NCI-H1694 treated with DMSO at 0.1 percent for 48 hours (cell line): ENCODE data around the gene C16orf54.
A peak's percentile ranks its signal among the peaks of the same experiment; 100 is the strongest.
"Not testable (repeated sequence)": the region's sequence is repeated elsewhere in the genome, so short reads cannot be mapped to it uniquely, and the experiment has no call there.

ENCODE experiments used
- DNase-seq: peaks from one replicate; lab custom pipeline; 2025; lab: John Stamatoyannopoulos, UW

Gene C16orf54

GRCh38 chr16:29739927-29740629 is 5.7 kb downstream of the C16orf54 start:
- DNase-seq: not testable (repeated sequence)

- no peak for DNase-seq
These were observed 7.3 kb downstream of the C16orf54 start for GRCh38 chr16:29738514-29738913.

DNA sequence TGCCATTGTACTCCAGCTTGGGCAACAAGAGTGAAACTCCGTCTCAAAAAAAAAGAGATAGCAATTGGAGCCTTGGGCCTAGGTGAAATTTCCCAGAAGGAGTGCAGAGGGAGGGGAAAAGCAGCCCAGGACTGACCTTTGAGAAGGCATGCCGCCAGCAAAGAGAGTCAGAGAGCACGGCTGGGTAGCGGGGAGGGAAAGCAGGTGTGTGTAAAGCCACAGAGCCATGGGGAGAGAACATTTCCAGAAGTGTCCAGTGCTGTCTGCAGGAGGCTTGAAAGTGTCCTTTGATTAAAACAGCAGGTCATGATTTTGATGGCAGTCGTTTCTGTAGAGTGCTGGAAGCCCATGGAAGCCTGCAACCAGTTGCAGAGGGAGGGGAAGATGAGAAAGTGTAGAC is 8.1 kb downstream of the C16orf54 start:
- DNase-seq: no peak

DNA sequence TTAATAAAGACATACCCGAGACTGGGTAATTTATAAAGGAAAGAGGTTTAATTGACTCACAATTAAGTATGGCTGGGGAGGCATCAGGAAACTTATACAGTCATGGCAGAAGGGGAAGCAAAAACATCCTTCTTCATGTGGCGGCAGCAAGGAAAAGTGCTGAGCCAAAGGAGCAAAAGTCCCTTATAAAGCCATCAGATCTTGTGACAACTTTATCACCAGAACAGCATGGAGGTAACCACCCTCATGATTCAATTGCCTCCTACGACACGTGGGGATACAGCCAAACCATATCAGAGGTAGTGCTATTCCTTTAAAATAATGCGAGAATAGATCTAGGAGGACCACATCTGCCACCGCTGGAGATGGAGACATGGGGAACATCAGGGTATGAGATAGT is 9.0 kb downstream of the C16orf54 start:
- no peak for DNase-seq

- no peak for DNase-seq
These were observed 9.7 kb downstream of the C16orf54 start for GRCh38 chr16:29736112-29736511.

- DNase-seq: no peak
These were observed 11.0 kb downstream of the C16orf54 start for GRCh38 chr16:29734786-29735185.

DNA sequence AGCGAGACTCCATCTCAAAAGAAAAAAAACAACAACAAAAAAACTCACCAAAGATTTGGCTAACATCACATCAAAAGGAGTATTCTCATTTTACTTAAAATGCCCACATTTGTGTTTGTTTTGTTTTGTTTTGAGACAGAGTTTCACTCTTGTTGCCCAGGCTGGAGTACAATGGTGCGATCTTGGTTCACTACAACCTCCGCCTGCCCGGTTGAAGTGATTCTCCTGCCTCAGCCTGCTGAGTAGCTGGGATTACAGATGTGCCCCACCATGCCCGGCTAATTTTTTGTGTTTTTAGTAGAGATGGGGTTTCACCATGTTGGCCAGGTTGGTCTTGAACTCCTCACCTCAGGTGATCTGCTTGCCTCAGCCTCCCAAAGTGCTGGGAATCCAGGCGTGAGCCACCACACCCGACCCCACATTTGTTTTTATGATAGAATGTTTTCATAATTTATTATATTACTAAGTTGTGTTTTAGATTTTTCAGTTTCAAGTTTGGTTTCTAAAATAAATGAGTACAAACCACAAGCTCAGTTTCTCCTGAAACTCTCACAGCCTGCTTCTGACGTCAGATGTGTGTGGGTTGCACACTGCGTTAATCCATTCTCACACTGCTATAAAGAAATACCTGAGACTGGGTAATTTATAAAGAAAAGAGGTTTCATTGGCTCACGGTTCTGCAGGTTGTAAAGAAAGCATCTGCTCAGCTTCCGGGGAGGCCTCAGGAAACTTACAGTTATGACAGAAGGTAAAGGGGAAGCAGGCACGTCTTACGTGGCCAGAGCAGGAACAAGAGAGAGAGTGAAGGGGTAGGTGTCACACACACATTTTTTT is 13.8 kb downstream of the C16orf54 start:
- not testable (repeated sequence) for DNase-seq

GRCh38 chr16:29730649-29731048 is 15.1 kb downstream of the C16orf54 start:
- DNase-seq: no peak

DNA sequence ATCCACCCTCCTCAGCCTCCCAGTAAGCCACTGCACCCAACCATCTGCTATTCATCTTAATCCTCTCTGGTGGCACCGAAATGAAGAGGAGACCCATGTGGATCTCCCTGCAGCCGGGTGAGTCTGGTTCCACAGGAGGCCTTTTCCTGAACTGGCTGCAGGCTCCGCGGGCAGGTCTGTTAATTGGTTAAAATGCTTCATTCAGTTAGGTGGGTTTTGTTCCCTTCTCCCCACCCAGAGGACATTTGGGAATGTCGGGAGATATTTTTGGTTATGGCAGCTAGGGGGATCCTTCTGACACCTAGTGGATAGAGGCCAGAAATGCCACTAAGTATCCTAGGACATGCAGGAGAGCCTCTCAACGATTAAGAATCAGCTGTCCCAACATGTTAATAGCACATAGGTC is 16.7 kb downstream of the C16orf54 start:
- peak; percentile 71 for DNase-seq

DNA sequence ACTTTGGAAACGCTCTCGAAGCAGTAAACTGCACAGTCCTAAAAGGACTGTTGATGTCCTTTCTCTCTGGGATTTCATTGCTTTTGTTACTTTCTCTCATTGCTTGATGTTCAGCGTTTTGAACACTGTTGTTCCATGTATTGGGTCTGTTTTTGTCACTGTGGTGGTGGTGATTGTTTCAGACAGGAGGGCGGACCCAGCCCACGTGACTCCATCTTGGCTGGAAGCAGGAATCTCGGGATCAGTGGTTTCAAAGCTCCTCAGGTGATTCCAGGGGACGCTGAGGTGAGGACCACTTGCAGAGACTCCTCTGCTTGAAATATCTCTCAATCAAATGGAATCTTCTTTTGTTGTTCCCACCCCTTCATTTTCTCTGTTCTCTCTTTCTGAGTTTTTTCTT is 18.3 kb downstream of the C16orf54 start:
- DNase-seq: no peak

- no peak for DNase-seq
These were observed 18.9 kb downstream of the C16orf54 start for GRCh38 chr16:29726845-29727377.

GRCh38 chr16:29721167-29721879 is 24.5 kb downstream of the C16orf54 start:
- DNase-seq: peak; percentile 30

DNA sequence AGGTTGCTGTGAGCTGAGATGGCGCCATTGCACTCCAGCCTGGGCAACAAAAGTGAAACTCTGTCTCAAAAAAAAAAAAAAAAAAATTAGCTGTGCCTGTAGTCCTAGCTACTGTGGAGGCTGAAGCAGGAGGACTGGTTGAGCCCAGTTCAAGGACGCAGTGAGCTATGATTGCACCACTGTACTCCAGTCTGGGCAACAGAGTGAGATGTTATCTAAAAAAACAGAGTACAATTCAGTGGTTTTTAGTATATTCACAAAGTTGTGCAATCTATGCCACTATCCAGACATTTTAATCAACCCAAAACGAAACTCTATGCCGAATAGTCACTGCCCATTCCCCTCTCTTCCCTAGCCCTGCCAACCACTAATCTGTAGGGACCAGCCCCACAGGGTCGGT is 25.1 kb downstream of the C16orf54 start:
- no peak for DNase-seq

- no peak for DNase-seq
These were observed 26.7 kb downstream of the C16orf54 start for GRCh38 chr16:29719063-29719462.

DNA sequence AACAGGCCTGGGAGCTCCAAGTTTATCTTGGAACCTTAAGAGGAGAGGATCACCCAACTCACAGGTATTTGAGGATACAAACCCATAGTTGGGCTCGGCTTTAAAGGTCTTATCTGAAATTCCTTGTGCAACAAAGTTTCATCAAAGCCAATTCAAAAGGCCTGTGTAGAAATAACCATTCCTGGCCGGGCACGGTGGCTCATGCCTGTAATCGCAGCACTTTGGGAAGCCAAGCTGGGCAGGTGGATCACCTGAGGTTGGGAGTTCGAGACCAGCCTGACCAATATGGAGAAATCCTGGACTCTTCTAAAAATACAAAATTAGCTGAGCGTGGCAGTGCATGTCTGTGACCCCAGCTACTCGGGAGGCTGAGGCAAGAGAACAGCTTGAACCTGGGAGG is 28.7 kb downstream of the C16orf54 start:
- DNase-seq: no peak

GRCh38 chr16:29714972-29715371 is 30.8 kb downstream of the C16orf54 start:
- no peak for DNase-seq

- DNase-seq: no peak
These were observed 31.4 kb downstream of the C16orf54 start for GRCh38 chr16:29714396-29714795.

- DNase-seq: no peak
These were observed 33.0 kb downstream of the C16orf54 start for GRCh38 chr16:29712809-29713208.

DNA sequence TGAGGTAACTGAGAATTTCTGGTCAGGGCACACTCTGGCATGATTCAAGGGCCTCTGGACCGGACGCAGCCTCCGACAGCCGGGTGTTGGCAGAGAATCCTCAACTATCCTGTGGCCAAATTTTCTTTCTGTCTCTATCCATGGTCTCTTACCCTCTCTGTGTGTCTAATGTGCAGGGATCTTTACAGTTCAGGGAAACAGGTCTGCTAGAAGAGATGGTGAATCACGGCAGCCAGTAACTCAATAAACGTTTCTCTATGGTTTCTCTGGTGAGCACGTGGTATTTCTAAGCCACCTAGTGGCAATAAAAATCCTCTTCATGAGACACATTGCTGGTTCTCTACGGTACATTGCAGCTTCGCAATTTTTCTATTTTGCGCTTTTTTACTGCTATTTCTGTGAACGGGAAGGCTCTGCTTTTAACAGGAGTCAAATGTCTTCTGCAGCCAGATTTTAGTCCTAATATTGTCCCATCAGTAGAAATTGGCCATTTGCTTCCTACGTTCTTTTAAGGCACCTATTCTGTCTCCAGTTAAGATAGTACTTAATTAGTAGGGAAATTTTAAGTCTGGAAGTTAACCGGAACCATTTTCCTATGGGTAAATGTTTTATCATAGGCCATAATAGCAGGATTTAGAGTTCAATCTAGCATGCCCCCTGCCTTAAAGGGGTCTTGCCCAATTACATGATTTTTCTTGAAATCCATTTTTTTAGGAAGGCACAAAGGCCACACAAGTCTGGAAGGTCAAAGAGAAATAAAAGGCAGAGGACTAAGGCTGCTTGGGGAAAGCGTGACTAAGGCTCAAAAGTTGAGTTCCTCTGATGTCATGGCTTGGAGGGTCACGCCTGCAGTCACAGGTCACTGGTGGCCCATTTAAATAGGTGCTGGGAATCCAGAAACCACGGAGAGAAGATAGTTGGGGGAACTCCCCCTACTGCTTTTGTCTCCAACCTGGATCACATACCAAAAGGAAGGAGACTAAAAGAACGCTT is 35.3 kb downstream of the C16orf54 start:
- DNase-seq: peak; percentile 5

GRCh38 chr16:29709657-29710056 is 36.1 kb downstream of the C16orf54 start:
- DNase-seq: not testable (repeated sequence)

- DNase-seq: no peak
These were observed 36.7 kb downstream of the C16orf54 start for GRCh38 chr16:29708917-29709600.
